HFF-Myc (cell line): ENCODE data around the gene WDR70.

Experiments used
- DNase-seq: peaks from one replicate; pipeline ENCODE4 v3.0.0-alpha.2; 2011; ENCODE audit warnings: low read depth; ENCODE audit errors: extremely low read depth
- H3K4me3 ChIP-seq: replicated peaks from 2 replicates; pipeline ENCODE4 v1.5.1; 2011; ENCODE audit warnings: low read depth, mild to moderate bottlenecking, control low read depth, low read length
- TF ChIP-seq, protein P1 (sequence below): IDR thresholded peaks from 2 replicates; pipeline ENCODE4 v1.5.1; 2012; ENCODE audit warnings: mild to moderate bottlenecking, low read depth, low read length, control low read depth; ENCODE audit errors: missing control alignments

WDR70 gene

DNA sequence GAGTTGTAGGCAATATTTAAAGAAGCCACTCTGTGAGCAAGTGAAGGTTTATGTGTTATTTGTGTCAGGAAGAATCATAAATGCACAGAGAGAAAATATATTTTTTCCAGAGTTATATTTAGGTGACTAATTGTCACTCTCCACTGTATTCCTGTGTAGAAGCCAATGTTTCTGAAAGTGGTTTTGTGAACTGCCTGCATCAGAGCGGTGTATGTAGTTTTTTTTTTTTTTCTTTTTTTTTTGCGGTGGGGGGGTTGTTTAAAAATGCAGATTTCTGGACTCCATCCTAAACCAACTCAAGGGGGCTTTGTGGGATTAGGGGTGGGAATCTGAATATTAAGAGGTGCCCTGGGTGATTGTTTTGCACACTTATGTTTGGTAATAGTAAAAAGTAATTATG, 357.3 kb downstream of the WDR70 start:
- no peak for DNase-seq
- TF ChIP-seq, protein P1, sequence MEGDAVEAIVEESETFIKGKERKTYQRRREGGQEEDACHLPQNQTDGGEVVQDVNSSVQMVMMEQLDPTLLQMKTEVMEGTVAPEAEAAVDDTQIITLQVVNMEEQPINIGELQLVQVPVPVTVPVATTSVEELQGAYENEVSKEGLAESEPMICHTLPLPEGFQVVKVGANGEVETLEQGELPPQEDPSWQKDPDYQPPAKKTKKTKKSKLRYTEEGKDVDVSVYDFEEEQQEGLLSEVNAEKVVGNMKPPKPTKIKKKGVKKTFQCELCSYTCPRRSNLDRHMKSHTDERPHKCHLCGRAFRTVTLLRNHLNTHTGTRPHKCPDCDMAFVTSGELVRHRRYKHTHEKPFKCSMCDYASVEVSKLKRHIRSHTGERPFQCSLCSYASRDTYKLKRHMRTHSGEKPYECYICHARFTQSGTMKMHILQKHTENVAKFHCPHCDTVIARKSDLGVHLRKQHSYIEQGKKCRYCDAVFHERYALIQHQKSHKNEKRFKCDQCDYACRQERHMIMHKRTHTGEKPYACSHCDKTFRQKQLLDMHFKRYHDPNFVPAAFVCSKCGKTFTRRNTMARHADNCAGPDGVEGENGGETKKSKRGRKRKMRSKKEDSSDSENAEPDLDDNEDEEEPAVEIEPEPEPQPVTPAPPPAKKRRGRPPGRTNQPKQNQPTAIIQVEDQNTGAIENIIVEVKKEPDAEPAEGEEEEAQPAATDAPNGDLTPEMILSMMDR = no peak

DNA sequence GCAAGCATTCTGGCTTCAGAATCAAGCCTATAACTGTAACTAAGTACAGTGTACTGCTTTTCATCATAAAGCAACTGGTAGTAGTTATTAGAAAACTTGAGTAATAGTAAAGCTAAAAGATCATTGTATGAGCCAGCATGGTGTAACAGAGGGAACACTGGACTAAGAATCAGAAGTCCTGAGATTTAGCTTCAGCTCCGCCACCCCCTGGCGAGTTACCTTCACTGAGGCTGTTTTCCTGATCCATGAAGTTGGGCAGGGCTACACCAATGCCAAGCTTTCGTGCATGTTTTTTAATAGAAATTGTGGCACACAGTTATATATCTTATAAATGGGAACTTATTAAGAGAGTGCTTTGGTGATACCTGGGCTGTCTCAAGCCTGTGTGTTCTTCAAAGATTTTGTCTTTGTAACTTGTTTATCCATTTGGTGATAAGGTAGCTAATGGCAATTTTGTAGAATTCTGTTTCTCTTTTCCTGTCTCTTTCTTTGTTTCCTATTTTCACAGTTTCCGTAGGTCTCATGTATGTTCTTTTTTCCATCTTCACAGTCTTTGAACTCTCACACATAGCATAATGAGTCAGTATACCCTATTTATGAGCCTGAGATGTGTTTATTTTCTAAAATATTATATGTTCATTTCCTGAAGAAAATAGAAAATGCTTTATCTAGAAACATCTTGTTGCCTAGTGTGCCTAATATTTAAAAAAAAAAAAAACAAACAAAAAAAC, 358.4 kb downstream of the WDR70 start:
- no peak overlapping the region for H3K4me3 ChIP-seq
- TF ChIP-seq, protein P1 = no peak
- no peak for DNase-seq

More for the DNA sequence above, 357.3 kb downstream of the WDR70 start:
- H3K4me3 ChIP-seq = no peak overlapping the region

DNA sequence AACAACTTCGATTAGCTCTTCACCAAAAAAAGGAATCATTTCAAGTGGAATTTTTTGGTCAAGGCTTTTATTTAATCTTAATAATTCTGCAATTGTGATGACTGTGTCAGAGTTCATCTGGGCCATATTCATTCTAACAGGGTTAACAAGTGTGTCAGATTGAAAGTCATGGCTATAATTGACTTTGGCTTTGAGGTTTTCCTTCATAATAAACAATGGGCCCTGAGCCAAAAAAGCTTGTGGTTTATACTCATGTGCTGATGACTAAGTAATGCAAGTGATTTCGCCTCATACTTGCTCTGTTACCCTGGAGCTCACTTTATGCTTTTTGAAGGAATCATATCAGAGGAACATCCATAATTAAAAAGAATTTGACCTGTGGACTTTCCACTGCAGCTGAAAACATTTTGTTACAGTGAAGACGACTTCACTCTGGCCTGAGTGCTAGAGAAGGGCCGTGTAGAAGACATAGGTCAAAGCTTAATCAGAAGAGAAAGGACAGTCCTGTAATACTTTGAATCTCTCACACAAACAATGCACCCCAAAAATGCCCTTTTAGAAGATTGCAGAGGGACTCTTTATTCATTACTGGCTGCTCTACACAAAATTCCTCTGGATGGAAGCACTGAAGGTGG, 359.1 kb downstream of the WDR70 start:
- no peak overlapping the region for H3K4me3 ChIP-seq
- DNase-seq = peak; percentile 72
- TF ChIP-seq, protein P1 = no peak

DNA sequence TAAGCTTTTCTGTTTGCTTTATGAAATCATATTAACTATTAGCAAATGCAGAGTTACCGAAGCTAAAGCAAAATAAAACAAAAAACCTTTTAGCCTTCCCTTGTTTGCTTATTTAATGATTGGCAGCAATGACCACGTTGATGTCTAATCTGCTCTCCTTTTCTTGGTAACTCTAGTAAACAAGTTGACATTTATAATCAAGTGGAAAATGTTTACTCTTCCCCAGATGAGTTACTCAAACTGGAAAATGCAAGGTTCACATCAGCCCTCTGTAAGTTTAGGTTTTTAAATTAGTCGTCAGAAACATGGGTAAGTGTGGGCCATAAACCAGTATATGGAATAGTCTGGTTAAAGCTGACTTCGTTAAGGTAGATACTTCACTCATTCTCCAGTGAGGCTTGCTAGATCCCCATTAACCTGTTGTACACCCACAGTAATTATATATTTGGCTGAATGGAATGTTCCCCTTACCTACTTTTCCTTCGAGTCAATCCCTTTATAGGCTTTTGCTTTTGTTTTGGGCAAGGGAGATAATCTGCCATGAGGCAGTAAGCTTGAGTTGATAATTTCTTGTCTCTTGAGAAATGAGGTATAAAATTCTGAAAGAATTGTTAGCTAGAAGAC, 359.9 kb downstream of the WDR70 start:
- no peak for DNase-seq
- TF ChIP-seq, protein P1 = no peak
- no peak overlapping the region for H3K4me3 ChIP-seq

DNA sequence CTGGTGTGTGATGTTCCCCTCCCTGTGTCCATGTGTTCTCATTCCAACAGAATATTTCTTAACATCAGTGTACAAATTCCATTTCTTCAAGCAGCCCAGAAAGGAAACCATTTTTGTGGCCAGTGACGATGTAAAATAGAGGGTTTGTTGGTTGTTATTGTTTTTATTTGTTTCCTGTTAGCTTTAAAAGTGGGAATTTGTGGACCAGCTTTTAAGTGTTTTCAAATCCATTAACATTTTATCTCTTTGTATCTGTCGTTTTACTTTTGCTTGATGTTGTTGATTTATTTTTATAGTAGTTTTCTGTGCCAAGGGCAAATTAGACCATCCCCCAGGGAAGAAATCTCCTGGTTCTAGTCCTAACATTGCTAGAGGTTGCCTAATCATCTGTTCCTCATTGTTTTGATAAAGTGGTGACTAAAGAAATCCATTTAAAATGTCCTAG, 360.7 kb downstream of the WDR70 start:
- DNase-seq = no peak
- H3K4me3 ChIP-seq = no peak overlapping the region
- TF ChIP-seq, protein P1 = no peak

DNA sequence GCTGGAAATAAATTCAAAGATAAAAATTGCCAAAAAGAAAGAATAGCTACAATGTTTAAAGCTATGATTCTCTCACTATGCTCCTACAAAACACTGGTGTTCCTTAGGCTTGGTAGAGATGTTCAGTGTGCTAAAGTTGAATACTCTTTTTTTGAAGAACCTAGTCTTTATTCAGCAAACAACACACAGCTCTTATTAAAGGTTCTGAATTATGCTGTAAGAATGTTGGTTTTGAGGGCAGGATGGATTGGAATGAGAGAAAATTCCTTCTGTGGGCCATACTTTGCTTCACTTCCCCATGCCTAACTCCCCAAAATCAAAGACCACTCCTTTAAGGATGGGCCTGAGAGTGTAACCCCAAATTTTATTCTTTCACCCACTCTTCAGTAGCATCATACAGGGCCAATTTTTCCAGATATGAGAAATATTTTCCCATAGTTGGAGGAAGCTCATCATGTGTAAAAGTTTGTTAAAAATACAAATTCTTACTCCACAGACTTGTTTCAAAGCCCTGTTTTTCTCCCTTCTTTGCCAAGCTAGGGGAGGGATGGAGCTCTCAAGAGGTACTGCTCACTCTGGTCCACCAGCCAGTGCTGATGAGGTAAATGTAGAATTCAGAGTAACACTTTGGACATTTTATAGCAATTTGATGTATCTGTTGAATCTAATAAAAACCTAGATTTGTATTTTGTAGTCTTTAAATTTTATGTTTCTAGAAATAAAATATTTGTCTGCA, 361.4 kb downstream of the WDR70 start:
- H3K4me3 ChIP-seq = no peak overlapping the region
- DNase-seq = no peak
- TF ChIP-seq, protein P1 = no peak
